NCI-H774 (cell line): ENCODE measurements around the gene ALK.

Experiments used
- DNase-seq: peaks from one replicate; lab custom pipeline; 2025; lab: John Stamatoyannopoulos, UW

The ALK gene

GRCh38 chr2:29224693-29225551 is 696.5 kb downstream of the ALK start:
- DNase-seq = no peak

- DNase-seq = no peak
These were observed 697.3 kb downstream of the ALK start for GRCh38 chr2:29223851-29224692.

- no peak for DNase-seq
These were observed 698.1 kb downstream of the ALK start for GRCh38 chr2:29223257-29223656.

GRCh38 chr2:29222381-29223179 is 698.8 kb downstream of the ALK start:
- no peak for DNase-seq

GRCh38 chr2:29220506-29221270 is 700.7 kb downstream of the ALK start:
- DNase-seq = no peak

- no peak for DNase-seq
These were observed 702.0 kb downstream of the ALK start for GRCh38 chr2:29219374-29219773.

GRCh38 chr2:29218550-29219125 is 702.7 kb downstream of the ALK start:
- DNase-seq = no peak

GRCh38 chr2:29218071-29218470 is 703.3 kb downstream of the ALK start:
- DNase-seq = no peak

- DNase-seq = no peak
These were observed 704.8 kb downstream of the ALK start for GRCh38 chr2:29216609-29216909.

GRCh38 chr2:29215739-29216608 is 705.4 kb downstream of the ALK start:
- no peak for DNase-seq

- no peak for DNase-seq
These were observed 706.3 kb downstream of the ALK start for GRCh38 chr2:29215073-29215472.

GRCh38 chr2:29213888-29214291 is 707.5 kb downstream of the ALK start:
- DNase-seq = no peak

- no peak for DNase-seq
These were observed 709.4 kb downstream of the ALK start for GRCh38 chr2:29212009-29212408.

GRCh38 chr2:29209551-29209950 is 711.8 kb downstream of the ALK start:
- no peak for DNase-seq

GRCh38 chr2:29207352-29208148 is 713.8 kb downstream of the ALK start:
- DNase-seq = no peak

- DNase-seq = no peak
These were observed 714.4 kb downstream of the ALK start for GRCh38 chr2:29206941-29207340.

- DNase-seq = no peak
These were observed 718.4 kb downstream of the ALK start for GRCh38 chr2:29202819-29203495.

- DNase-seq = no peak
These were observed 719.4 kb downstream of the ALK start for GRCh38 chr2:29201979-29202378.
